Esophagus squamous epithelium (tissue), 5 donors: Measurements from ENCODE around the gene KNDC1. TPM values are rescaled to one million over a fixed set of nuclear protein-coding genes. Genes with fewer than 3 reads are reported as not detected.

Experiments used
- DNase-seq: peaks from one replicate; lab custom pipeline; 2025; lab: John Stamatoyannopoulos, UW
- H3K27ac ChIP-seq, 4 donors: fragments of 200-600 bp; sonication (generic); one replicate each; pipeline ENCODE4 v1.5.1; 2016 to 2019; ENCODE audit warnings: mild to moderate bottlenecking in 1 of 4
- H3K27me3 ChIP-seq, 4 donors: fragments of 200-600 bp; sonication (generic); 1 replicate in 3 of 4; 2 replicates in 1 of 4; pipeline versions ENCODE4 v1.5.1 to v1.6.0; 2017 to 2021; ENCODE audit warnings: antibody characterized with exemption in 1 of 4
- H3K36me3 ChIP-seq, 3 donors: fragments of 200-600 bp; sonication (generic); one replicate each; pipeline ENCODE4 v1.5.1; 2016 to 2019
- H3K4me1 ChIP-seq, 3 donors: fragments of 200-600 bp; sonication (generic); one replicate each; pipeline ENCODE4 v1.5.1; 2017 to 2019
- H3K4me3 ChIP-seq, 4 donors: fragments of 200-600 bp; sonication (generic); 1 replicate in 3 of 4; 2 replicates in 1 of 4; pipeline ENCODE4 v1.5.1; 2016 to 2019; ENCODE audit warnings: mild to moderate bottlenecking in 2 of 4, moderate library complexity in 1 of 4
- H3K9me3 ChIP-seq, 3 donors: fragments of 200-600 bp; sonication (generic); one replicate each; pipeline ENCODE4 v1.5.1; 2016 to 2019
- CTCF ChIP-seq, 6 experiments: fragments of 450-650 bp in 4 of 6; fragments of 200-600 bp in 2 of 6; sonication (generic) in 2 of 6; IDR thresholded peaks; one replicate each; pipeline ENCODE4 v1.5.1; 2016 to 2019; ENCODE audit warnings: antibody characterized with exemption in 6 of 6, mild to moderate bottlenecking in 4 of 6, moderate library complexity in 4 of 6
- POLR2A ChIP-seq, 4 donors: fragments of 450-650 bp; IDR thresholded peaks; one replicate each; pipeline ENCODE4 v1.6.1; 2017; ENCODE audit warnings: antibody characterized with exemption in 4 of 4, mild to moderate bottlenecking in 4 of 4, moderate library complexity in 3 of 4
- WGBS, 2 donors: methylation state at CpG; one replicate each; pipeline ENCODE4 v1.1.5; 2018; 5-methylcytosine and 5-hydroxymethylcytosine counted together
- intact Hi-C: fragments of 100-400 bp; cut with DNase I; formaldehyde crosslinking; loops from one replicate; pipeline ENCODE4 v1.15.0; 2022
- total RNA-seq, 4 donors: library from RNA; depleted of rRNA; stranded (reverse); fragments of >200 nt; gene quantifications; one replicate each; pipeline ENCODE4 v1.1.0, GENCODE V29; 2016
- donor health status: DM: yes; HTN: yes; CAD: no.

The KNDC1 gene
- total RNA-seq, 4 donors from 2014 or later = 0.19 to 0.64 (median 0.53) TPM; not detected in 1

- H3K27me3 ChIP-seq = peaks cover 0 to 39% (median 0%) of the 10 kb centered on the region in 4 donors
- WGBS, 2 donors = 80% methylated on average over 2 of the region's 62 CpGs
- no peak for DNase-seq
- H3K36me3 ChIP-seq = no peaks in the 10 kb centered on the region
- no peaks in the 10 kb centered on the region for H3K9me3 ChIP-seq
- intact Hi-C loops = no loop called here
- no peak overlapping the region for H3K27ac ChIP-seq
- no peaks in the 10 kb centered on the region for H3K4me1 ChIP-seq
- H3K4me3 ChIP-seq = no peak overlapping the region
- TF ChIP-seq POLR2A (IDR thresholded peaks at IDR 0.05) = no peak
- TF ChIP-seq CTCF (IDR thresholded peaks at IDR 0.05) = no peak
These were observed 43.0 kb downstream of the KNDC1 start for GRCh38 chr10:133202778-133203651.

GRCh38 chr10:133203652-133204195 lies 43.7 kb downstream of the KNDC1 start:
- Histone ChIP-seq H3K4me3 (no peak overlapping the region), H3K27ac (no peak overlapping the region), H3K36me3 (no peaks in the 10 kb centered on the region), H3K9me3 (no peaks in the 10 kb centered on the region), H3K4me1 (no peaks in the 10 kb centered on the region), H3K27me3 (peaks cover 0 to 32% (median 0%) of the 10 kb centered on the region in 4 donors)
- intact Hi-C loops = no loop called here
- WGBS, 2 donors = 63 to 74% methylated on average over 7 to 13 of the region's 31 CpGs
- no peak for DNase-seq
- TF ChIP-seq CTCF (IDR thresholded peaks at IDR 0.05) = no peak
- no peak for TF ChIP-seq POLR2A (IDR thresholded peaks at IDR 0.05)

- H3K27ac ChIP-seq = no peak overlapping the region
- no peaks in the 10 kb centered on the region for H3K36me3 ChIP-seq
- TF ChIP-seq POLR2A (IDR thresholded peaks at IDR 0.05) = no peak
- TF ChIP-seq CTCF (IDR thresholded peaks at IDR 0.05) = no peak
- H3K4me1 ChIP-seq = no peaks in the 10 kb centered on the region
- peaks cover 0 to 25% (median 0%) of the 10 kb centered on the region in 4 donors for H3K27me3 ChIP-seq
- no peak overlapping the region for H3K4me3 ChIP-seq
- H3K9me3 ChIP-seq = no peaks in the 10 kb centered on the region
- intact Hi-C loops = no loop called here
- WGBS, 2 donors = 86 to 92% methylated on average over 4 to 17 of the region's 38 CpGs
- DNase-seq = no peak
These were observed 44.4 kb downstream of the KNDC1 start for GRCh38 chr10:133204226-133205015.

- intact Hi-C loops = no loop called here
- H3K27ac ChIP-seq = no peak overlapping the region
- H3K27me3 ChIP-seq = peaks cover 0 to 18% (median 0%) of the 10 kb centered on the region in 4 donors
- no peaks in the 10 kb centered on the region for H3K36me3 ChIP-seq
- no peaks in the 10 kb centered on the region for H3K9me3 ChIP-seq
- no peak for DNase-seq
- TF ChIP-seq POLR2A (IDR thresholded peaks at IDR 0.05) (no peak), CTCF (IDR thresholded peaks at IDR 0.05) (no peak)
- no peaks in the 10 kb centered on the region for H3K4me1 ChIP-seq
- H3K4me3 ChIP-seq = no peak overlapping the region
- 76 to 100% methylated on average over 2 to 5 of the region's 23 CpGs for WGBS, 2 donors
These were observed 45.1 kb downstream of the KNDC1 start for GRCh38 chr10:133205146-133205545.
